H1 (cell line): ENCODE data around the gene TRIM60. TPM values are rescaled to one million over a fixed set of nuclear protein-coding genes. Genes with fewer than 3 reads are reported as not detected.

Source experiments
- CTCF ChIA-PET: fragments of 300-600 bp; sonication (Branson Sonifier 250); formaldehyde crosslinking; loops from one replicate; lab custom pipeline; 2021; ENCODE audit not compliant: partially characterized antibody; lab: Charles Lee
- POLR2A ChIA-PET: fragments of 300-600 bp; sonication (Branson Sonifier 250); formaldehyde crosslinking; loops from one replicate; lab custom pipeline; 2021; ENCODE audit warnings: inconsistent platforms; ENCODE audit not compliant: partially characterized antibody; lab: Charles Lee
- DNase-seq, 2 experiments: peaks; one replicate each; pipeline versions ENCODE4 v3.0.0 to v3.0.0-alpha.2; 2010 to 2022; ENCODE audit warnings: low spot score in 2 of 2, low read depth in 1 of 2, mixed read lengths in 1 of 2
- FAIRE-seq: peaks from 2 replicates; lab custom pipeline; 2011; peaks lifted over from hg19 to GRCh38; lab: Jason Lieb, UNC
- H2AFZ ChIP-seq: 2 replicates; pipeline ENCODE4 v1.8.1; 2012; ENCODE audit warnings: low read length, inconsistent platforms
- H2AK5ac ChIP-seq: 2 replicates; pipeline ENCODE4 v1.6.1; 2013; ENCODE audit warnings: low read depth, low read length
- H2BK120ac ChIP-seq: replicated peaks from 2 replicates; pipeline ENCODE3; 2013; ENCODE audit warnings: low read depth, low read length, inconsistent platforms
- H2BK12ac ChIP-seq: 2 replicates; pipeline ENCODE4 v1.6.1; 2013; ENCODE audit warnings: low read depth, low read length
- H2BK15ac ChIP-seq: 2 replicates; pipeline ENCODE4 v1.6.1; 2013; ENCODE audit warnings: low read length
- H2BK20ac ChIP-seq: 2 replicates; pipeline ENCODE4 v1.6.1; 2013; ENCODE audit warnings: low read length
- H2BK5ac ChIP-seq: 2 replicates; pipeline ENCODE4 v1.6.1; 2013; ENCODE audit warnings: low read depth, low read length
- H3K14ac ChIP-seq: 2 replicates; pipeline ENCODE4 v1.6.1; 2013; ENCODE audit warnings: inconsistent platforms; ENCODE audit not compliant: insufficient read length
- H3K18ac ChIP-seq: 2 replicates; pipeline ENCODE4 v1.6.1; 2013; ENCODE audit warnings: low read length; ENCODE audit errors: extremely low read depth
- H3K23ac ChIP-seq: 2 replicates; pipeline ENCODE4 v1.6.1; 2013; ENCODE audit warnings: inconsistent platforms; ENCODE audit not compliant: insufficient read length
- H3K23me2 ChIP-seq: 2 replicates; pipeline ENCODE4 v1.6.1; 2013; ENCODE audit warnings: low read depth, low read length
- H3K27ac ChIP-seq: 2 replicates; pipeline ENCODE4 v1.6.1; 2011; ENCODE audit warnings: low read depth, low read length, inconsistent platforms
- H3K27me3 ChIP-seq, 4 experiments: replicated peaks in 1 of 4; 1 replicate in 1 of 4; 2 replicates in 3 of 4; pipeline versions ENCODE4 v1.6.1 to v1.8.1; 2011 to 2013; ENCODE audit warnings: low read length in 3 of 4, mild to moderate bottlenecking in 3 of 4, inconsistent platforms in 2 of 4, mixed read lengths in 2 of 4, moderate library complexity in 1 of 4; ENCODE audit not compliant: control insufficient read depth in 3 of 4, insufficient read depth in 3 of 4; ENCODE audit errors: extremely low read depth in 1 of 4
- H3K36me3 ChIP-seq, 4 experiments: 2 replicates each; pipeline versions ENCODE4 v1.6.1 to v1.8.1; 2011 to 2013; ENCODE audit warnings: mild to moderate bottlenecking in 4 of 4, low read length in 3 of 4, moderate library complexity in 2 of 4, control low read depth in 1 of 4, inconsistent platforms in 1 of 4; ENCODE audit not compliant: insufficient read depth in 4 of 4, control insufficient read depth in 2 of 4
- H3K4ac ChIP-seq: replicated peaks from 2 replicates; pipeline ENCODE3; 2013; ENCODE audit warnings: low read length, low read depth, mixed read lengths, inconsistent platforms; ENCODE audit not compliant: insufficient read length
- H3K4me1 ChIP-seq, 4 experiments: replicated peaks in 1 of 4; 1 replicate in 1 of 4; 2 replicates in 3 of 4; pipeline versions ENCODE4 v1.6.1 to v1.8.1; 2011 to 2013; ENCODE audit warnings: low read length in 3 of 4, inconsistent platforms in 2 of 4, mixed read lengths in 1 of 4; ENCODE audit not compliant: insufficient read depth in 4 of 4, control insufficient read depth in 3 of 4
- H3K4me2 ChIP-seq, 2 experiments: 2 replicates each; pipeline versions ENCODE4 v1.6.1 to v1.8.1; 2011 to 2013; ENCODE audit warnings: low read depth in 2 of 2, low read length in 2 of 2, control low read depth in 1 of 2, inconsistent platforms in 1 of 2, mild to moderate bottlenecking in 1 of 2; ENCODE audit not compliant: insufficient read depth in 1 of 2
- H3K4me3 ChIP-seq, 4 experiments: fragments of 200-600, 300-600 bp in 1 of 4; sonication (generic), shearing (Covaris generic), sonication (Bioruptor Twin) in 1 of 4; 2 replicates each; pipeline versions ENCODE4 v1.5.1 to v1.8.1; 2011 to 2016; ENCODE audit warnings: low read length in 4 of 4, low read depth in 3 of 4, control low read depth in 2 of 4, inconsistent platforms in 2 of 4, mild to moderate bottlenecking in 2 of 4, mixed read lengths in 1 of 4, moderate library complexity in 1 of 4; ENCODE audit not compliant: insufficient read depth in 2 of 4; ENCODE audit errors: extremely low read depth in 1 of 4
- H3K56ac ChIP-seq: replicated peaks from 2 replicates; pipeline ENCODE3; 2013; ENCODE audit warnings: low read depth, mild to moderate bottlenecking, mixed read lengths, low read length, inconsistent platforms; ENCODE audit not compliant: insufficient read length
- H3K79me1 ChIP-seq: 2 replicates; pipeline ENCODE4 v1.6.1; 2013; ENCODE audit warnings: low read depth, low read length, control low read depth
- H3K79me2 ChIP-seq, 2 experiments: 2 replicates each; pipeline versions ENCODE4 v1.6.1 to v1.8.1; 2012 to 2013; ENCODE audit warnings: low read length in 2 of 2, mild to moderate bottlenecking in 2 of 2, inconsistent platforms in 1 of 2; ENCODE audit not compliant: insufficient read depth in 2 of 2, control insufficient read depth in 1 of 2
- H3K9ac ChIP-seq, 4 experiments: replicated peaks in 1 of 4; 1 replicate in 1 of 4; 2 replicates in 3 of 4; pipeline versions ENCODE4 v1.6.1 to v1.8.1; 2011 to 2013; ENCODE audit warnings: low read depth in 3 of 4, low read length in 3 of 4, control low read depth in 2 of 4, mild to moderate bottlenecking in 2 of 4, moderate library complexity in 2 of 4, inconsistent platforms in 1 of 4; ENCODE audit errors: extremely low read depth in 1 of 4
- H3K9me3 ChIP-seq, 2 experiments: 2 replicates each; pipeline versions ENCODE4 v1.6.1 to v1.8.1; 2012 to 2013; ENCODE audit warnings: mild to moderate bottlenecking in 2 of 2, moderate library complexity in 2 of 2, control low read depth in 1 of 2, inconsistent platforms in 1 of 2, low read depth in 1 of 2, low read length in 1 of 2, mixed read lengths in 1 of 2; ENCODE audit not compliant: insufficient read depth in 2 of 2
- H4K20me1 ChIP-seq, 2 experiments: replicated peaks in 1 of 2; 2 replicates each; pipeline versions ENCODE3 to v1.8.1; 2011 to 2013; ENCODE audit warnings: inconsistent platforms in 2 of 2, low read length in 2 of 2, mild to moderate bottlenecking in 1 of 2; ENCODE audit not compliant: insufficient read depth in 2 of 2, control insufficient read depth in 1 of 2
- H4K5ac ChIP-seq: 2 replicates; pipeline ENCODE4 v1.6.1; 2013; ENCODE audit warnings: low read length, low read depth, mixed read lengths, inconsistent platforms; ENCODE audit not compliant: insufficient read length
- H4K8ac ChIP-seq: 2 replicates; pipeline ENCODE4 v1.8.0; 2013; ENCODE audit warnings: mild to moderate bottlenecking, moderate library complexity, low read length, inconsistent platforms; ENCODE audit not compliant: insufficient read depth; ENCODE audit errors: extremely low read depth
- H4K91ac ChIP-seq: replicated peaks from 2 replicates; pipeline ENCODE3; 2013; ENCODE audit warnings: low read length, mixed read lengths, inconsistent platforms; ENCODE audit not compliant: insufficient read length
- BCL11A ChIP-seq, 2 experiments: IDR thresholded peaks; one replicate each; pipeline ENCODE4 v1.6.1; 2011; ENCODE audit warnings: low read depth in 2 of 2, low read length in 2 of 2, mild to moderate bottlenecking in 2 of 2
- JUND ChIP-seq: IDR thresholded peaks from 2 replicates; pipeline ENCODE4 v1.6.1; 2011; ENCODE audit warnings: mild to moderate bottlenecking, improper control_type of control experiment, low read length
- POU5F1 ChIP-seq: IDR thresholded peaks from 2 replicates; pipeline ENCODE4 v1.6.1; 2011; ENCODE audit warnings: low read depth, mild to moderate bottlenecking, low read length, moderate library complexity
- WGBS, 2 experiments: shearing (Covaris generic) in 1 of 2; methylation state at CpG; one replicate each; pipeline versions ENCODE4 v1.1.6 to v1.1.7; 2013 to 2015; ENCODE audit warnings: low lambda C conversion rate in 2 of 2, mixed read lengths in 2 of 2, inconsistent platforms in 1 of 2, low coverage in 1 of 2, missing lambda C conversion rate in 1 of 2; ENCODE audit not compliant: insufficient replicate concordance in 2 of 2, insufficient coverage in 1 of 2, insufficient read length in 1 of 2; ENCODE audit errors: extremely low coverage in 1 of 2, missing lambda C conversion rate in 1 of 2; 5-methylcytosine and 5-hydroxymethylcytosine counted together
- polyA plus RNA-seq, 7 experiments: library from polyadenylated mRNA; depleted of rRNA in 3 of 7; stranded (reverse) in 5 of 7; unstranded in 2 of 7; fragments of >200 nt in 5 of 7; fragments of 200-250 nt in 2 of 7; gene quantifications; 1 replicate in 5 of 7; 2 replicates in 1 of 7; 4 replicates in 1 of 7; pipeline versions ENCODE4 v1.2.1 to v1.2.3, GENCODE V29; 2011 to 2013; ENCODE audit warnings: missing spikeins in 2 of 7, mixed read lengths in 2 of 7
- total RNA-seq: library from RNA; stranded (reverse); fragmentation: NEBNext Ultra II Directional; extraction: Animal tissue kit (Norgen Biotek cat#: 25700); gene quantifications from 2 replicates; pipeline ENCODE4 v1.2.1, GENCODE V29; 2021

TRIM60 gene
- total and polyA plus RNA-seq, 2 of the 8 experiments (the other 6 are each of a cell fraction or from before 2014, with no cell fraction given): not detected

DNA sequence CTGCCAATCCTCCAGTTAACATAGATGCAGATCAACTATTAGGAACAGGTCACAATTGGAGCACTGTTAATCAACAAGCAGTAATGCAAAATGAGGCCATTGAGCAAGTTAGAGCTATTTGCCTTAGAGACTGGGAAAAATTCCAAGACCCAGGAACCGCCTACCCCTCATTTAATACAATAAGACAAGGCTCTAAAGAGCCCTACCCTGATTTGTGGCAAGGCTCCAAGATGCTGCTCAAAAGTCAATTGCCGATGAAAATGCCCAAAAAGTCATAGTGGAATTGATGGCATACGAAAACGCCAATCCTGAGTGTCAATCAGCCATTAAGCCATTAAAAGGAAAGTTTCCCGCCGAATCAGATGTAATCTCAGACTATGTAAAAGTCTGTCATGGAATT is 33.9 kb upstream of the TRIM60 start:
- Histone ChIP-seq H2AFZ (no peak overlapping the region), H2BK120ac (no peak overlapping the region), H3K79me1 (no peaks in the 10 kb centered on the region), H3K4ac (no peak overlapping the region), H2AK5ac (no peak overlapping the region), H4K5ac (no peak overlapping the region), H3K18ac (no peak overlapping the region), H2BK20ac (no peak overlapping the region), H2BK5ac (no peak overlapping the region), H3K14ac (no peak overlapping the region), H3K9ac (no peak overlapping the region), H4K8ac (no peak overlapping the region), H3K23ac (no peak overlapping the region), H2BK15ac (no peak overlapping the region), H3K79me2 (no peaks in the 10 kb centered on the region), H3K36me3 (no peaks in the 10 kb centered on the region), H4K20me1 (no peaks in the 10 kb centered on the region), H4K91ac (no peak overlapping the region), H3K27ac (no peak overlapping the region), H3K27me3 (no peaks in the 10 kb centered on the region), H3K4me2 (no peak overlapping the region), H3K23me2 (no peaks in the 10 kb centered on the region), H3K4me3 (no peak overlapping the region), H3K56ac (no peak overlapping the region), H3K4me1 (no peaks in the 10 kb centered on the region), H3K9me3 (no peaks in the 10 kb centered on the region), H2BK12ac (no peak overlapping the region)
- POLR2A ChIA-PET: no interaction called here
- WGBS, 2 experiments: 88% methylated on average over 6 of the region's 6 CpGs; no CpG with 5 or more reads in 1 of the 2 experiments
- no peak for TF ChIP-seq POU5F1
- TF ChIP-seq JUND: no peak
- no peak for TF ChIP-seq BCL11A (IDR thresholded peaks at IDR 0.05; ENCODE audit: low read depth in 2 of 2, low read length in 2 of 2)
- FAIRE-seq (no peak), DNase-seq (no peak)
- CTCF ChIA-PET: interaction anchor here (0.9 to 1.9 kb wide), 9 partner anchors 8 to 268 kb away, joined by 3 to 5 read pairs (median 3); no protein-coding TSS in a partner anchor
